IMR-90 (cell line): ENCODE data around the gene KIF18B. TPM values are rescaled to one million over a fixed set of nuclear protein-coding genes. Genes with fewer than 3 reads are reported as not detected.

Experiments used
- ATAC-seq: fragments of 200-7000 bp; cut with Tn5 transposase; 2 replicates; pipeline ENCODE4 v1.9.1; 2020; ENCODE audit warnings: low read depth, mild to moderate bottlenecking, moderate library complexity
- BruUV-seq: library from RNA; stranded (reverse); fragments of 400-500 nt; replicated peaks from 2 replicates; lab custom pipeline; 2021; lab: Mats Ljungman, UMichigan
- CTCF ChIA-PET: fragments of 300-600 bp; formaldehyde crosslinking; extraction: SDS; loops from one replicate; lab custom pipeline; 2021; ENCODE audit warnings: antibody characterized with exemption; lab: Yijun Ruan, JAX
- POLR2A ChIA-PET: fragments of 300-600 bp; sonication (Branson Sonifier 250); formaldehyde crosslinking; loops from one replicate; lab custom pipeline; 2022; ENCODE audit warnings: antibody characterized with exemption; ENCODE audit not compliant: unreplicated experiment; lab: Charles Lee
- DNase-seq: peaks from one replicate; pipeline ENCODE4 v3.0.0; 2013
- H2AFZ ChIP-seq: replicated peaks from 2 replicates; pipeline ENCODE3; 2013; ENCODE audit warnings: low read length, mild to moderate bottlenecking; ENCODE audit not compliant: poor library complexity
- H2AK5ac ChIP-seq: 2 replicates; pipeline ENCODE4 v1.6.1; 2013; ENCODE audit warnings: low read depth, low read length, inconsistent platforms
- H2AK9ac ChIP-seq: replicated peaks from 2 replicates; pipeline ENCODE3; 2013; ENCODE audit warnings: mild to moderate bottlenecking, low read depth, low read length, moderate library complexity; ENCODE audit not compliant: poor library complexity
- H2BK120ac ChIP-seq: 2 replicates; pipeline ENCODE4 v1.6.1; 2013; ENCODE audit warnings: low read depth, low read length, inconsistent platforms
- H2BK15ac ChIP-seq: 3 replicates; pipeline ENCODE4 v1.6.1; 2013; ENCODE audit warnings: low read depth, low read length, inconsistent platforms
- H2BK20ac ChIP-seq: 2 replicates; pipeline ENCODE4 v1.6.1; 2013; ENCODE audit warnings: low read depth, mild to moderate bottlenecking, inconsistent platforms, low read length, moderate library complexity
- H2BK5ac ChIP-seq: 2 replicates; pipeline ENCODE4 v1.6.1; 2013; ENCODE audit warnings: mild to moderate bottlenecking, low read depth, low read length, inconsistent platforms; ENCODE audit not compliant: poor library complexity, severe bottlenecking
- H3K14ac ChIP-seq: replicated peaks from 2 replicates; pipeline ENCODE4 v1.6.1; 2013; ENCODE audit warnings: low read depth, low read length, inconsistent platforms
- H3K18ac ChIP-seq: 2 replicates; pipeline ENCODE4 v1.6.1; 2013; ENCODE audit warnings: low read depth, low read length, control low read depth
- H3K23ac ChIP-seq: 2 replicates; pipeline ENCODE4 v1.6.1; 2013; ENCODE audit warnings: low read depth, low read length, inconsistent platforms
- H3K27ac ChIP-seq: 2 replicates; pipeline ENCODE4 v1.5.1; 2013; ENCODE audit warnings: mild to moderate bottlenecking, control low read depth, low read length; ENCODE audit not compliant: insufficient read depth
- H3K27me3 ChIP-seq: 2 replicates; pipeline ENCODE4 v1.6.1; 2013; ENCODE audit warnings: low read length; ENCODE audit not compliant: control insufficient read depth, insufficient read depth
- H3K36me3 ChIP-seq: 2 replicates; pipeline ENCODE4 v1.6.1; 2013; ENCODE audit warnings: low read length, mixed read lengths; ENCODE audit not compliant: control insufficient read depth, insufficient read depth
- H3K4ac ChIP-seq: 2 replicates; pipeline ENCODE4 v1.6.1; 2013; ENCODE audit warnings: low read depth, low read length, inconsistent platforms
- H3K4me1 ChIP-seq: 2 replicates; pipeline ENCODE4 v1.6.1; 2013; ENCODE audit warnings: low read length, mixed read lengths; ENCODE audit not compliant: control insufficient read depth, insufficient read depth
- H3K4me2 ChIP-seq: 2 replicates; pipeline ENCODE4 v1.6.1; 2013; ENCODE audit warnings: low read depth, mild to moderate bottlenecking, control low read depth, low read length, moderate library complexity
- H3K4me3 ChIP-seq: 2 replicates; pipeline ENCODE4 v1.5.1; 2013; ENCODE audit warnings: low read depth, mild to moderate bottlenecking, control low read depth, low read length, moderate library complexity; ENCODE audit not compliant: insufficient read depth
- H3K56ac ChIP-seq: 2 replicates; pipeline ENCODE4 v1.6.1; 2013; ENCODE audit warnings: low read length, inconsistent platforms; ENCODE audit not compliant: insufficient read depth; ENCODE audit errors: extremely low read depth
- H3K79me1 ChIP-seq, 2 experiments: 2 replicates each; pipeline ENCODE4 v1.6.1; 2013; ENCODE audit warnings: low read length in 2 of 2, inconsistent platforms in 1 of 2, low read depth in 1 of 2
- H3K9ac ChIP-seq: 2 replicates; pipeline ENCODE4 v1.6.1; 2013; ENCODE audit warnings: low read depth, low read length, control low read depth
- H3K9me1 ChIP-seq: 2 replicates; pipeline ENCODE4 v1.6.1; 2013; ENCODE audit warnings: low read length, inconsistent platforms; ENCODE audit not compliant: insufficient read depth
- H3K9me3 ChIP-seq: 2 replicates; pipeline ENCODE4 v1.6.1; 2013; ENCODE audit warnings: low read length; ENCODE audit not compliant: control insufficient read depth, insufficient read depth
- H4K20me1 ChIP-seq: 2 replicates; pipeline ENCODE4 v1.6.1; 2013; ENCODE audit warnings: low read length, inconsistent platforms; ENCODE audit not compliant: insufficient read depth
- H4K5ac ChIP-seq: 2 replicates; pipeline ENCODE4 v1.6.1; 2013; ENCODE audit warnings: mild to moderate bottlenecking, low read depth, low read length, control low read depth
- H4K8ac ChIP-seq, 2 experiments: 2 replicates each; pipeline ENCODE4 v1.6.1; 2013; ENCODE audit warnings: low read depth in 2 of 2, low read length in 2 of 2, control low read depth in 1 of 2, inconsistent platforms in 1 of 2
- H4K91ac ChIP-seq: 2 replicates; pipeline ENCODE4 v1.6.1; 2013; ENCODE audit warnings: low read depth, low read length, inconsistent platforms; ENCODE audit not compliant: insufficient read depth
- NFE2L2 ChIP-seq: fragments of 150-350 bp; IDR thresholded peaks from 2 replicates; pipeline ENCODE4 v1.6.1; 2016; ENCODE audit warnings: low read depth, mild to moderate bottlenecking, low read length
- RCOR1 ChIP-seq: IDR thresholded peaks from 2 replicates; pipeline ENCODE4 v1.6.1; 2012; ENCODE audit warnings: mild to moderate bottlenecking, low read length, improper control_type of control experiment; ENCODE audit not compliant: insufficient replicate concordance
- RFX5 ChIP-seq: IDR thresholded peaks from 2 replicates; pipeline ENCODE4 v1.8.0; 2012; ENCODE audit warnings: low read depth, mild to moderate bottlenecking, low read length, moderate library complexity
- SMC3 ChIP-seq: fragments of 150-350 bp; IDR thresholded peaks from 2 replicates; pipeline ENCODE4 v1.6.1; 2016; ENCODE audit warnings: low read depth, mild to moderate bottlenecking, antibody characterized with exemption, low read length, moderate library complexity
- WGBS, 2 experiments: methylation state at CpG; one replicate each; pipeline versions ENCODE4 v1.1.5 to v1.1.7; 2013; ENCODE audit warnings: missing lambda C conversion rate in 2 of 2; ENCODE audit not compliant: insufficient read length in 1 of 2; ENCODE audit errors: extremely low coverage in 2 of 2; 5-methylcytosine and 5-hydroxymethylcytosine counted together
- dilution Hi-C: fragments of 300-500 bp; cut with HindIII; formaldehyde crosslinking; loops from one replicate; pipeline ENCODE4 v1.14.3; 2018; ENCODE audit warnings: low sequenced_read_pairs; ENCODE audit not compliant: unreplicated experiment
- in situ Hi-C: fragments of 300-500 bp; cut with MboI; formaldehyde crosslinking; loops from 3 replicates; pipeline ENCODE4 v1.14.3; 2019; ENCODE audit warnings: low sequenced_read_pairs, inconsistent platforms, mixed read lengths
- intact Hi-C: fragments of 100-400 bp; cut with micrococcal nuclease; formaldehyde crosslinking; loops from 2 replicates; pipeline ENCODE4 v1.10.0; 2022
- polyA plus RNA-seq, 3 experiments: library from polyadenylated mRNA; depleted of rRNA; stranded (reverse); fragments of >200 nt; gene quantifications; 2 replicates each; pipeline ENCODE4 v1.2.3, GENCODE V29; 2012; ENCODE audit warnings: low replicate concordance in 1 of 3
- total RNA-seq: library from RNA; depleted of rRNA; stranded (reverse); fragments of >200 nt; gene quantifications from 2 replicates; pipeline ENCODE4 v1.2.3, GENCODE V29; 2012
- TF ChIP-seq, protein P1 (sequence below): fragments of 150-350 bp; IDR thresholded peaks from 2 replicates; pipeline ENCODE4 v1.6.1; 2016; ENCODE audit warnings: low read depth, mild to moderate bottlenecking, low read length, moderate library complexity, borderline replicate concordance
- TF ChIP-seq, protein P2 (sequence below): fragments of 150-350 bp; IDR thresholded peaks from 2 replicates; pipeline ENCODE4 v1.6.1; 2017; ENCODE audit warnings: mild to moderate bottlenecking, antibody characterized with exemption, low read length, low read depth

KIF18B gene
- total and polyA plus RNA-seq, 2 of the 4 experiments (the other 2 are of a cell fraction), result 1.3 to 16.0 TPM

DNA sequence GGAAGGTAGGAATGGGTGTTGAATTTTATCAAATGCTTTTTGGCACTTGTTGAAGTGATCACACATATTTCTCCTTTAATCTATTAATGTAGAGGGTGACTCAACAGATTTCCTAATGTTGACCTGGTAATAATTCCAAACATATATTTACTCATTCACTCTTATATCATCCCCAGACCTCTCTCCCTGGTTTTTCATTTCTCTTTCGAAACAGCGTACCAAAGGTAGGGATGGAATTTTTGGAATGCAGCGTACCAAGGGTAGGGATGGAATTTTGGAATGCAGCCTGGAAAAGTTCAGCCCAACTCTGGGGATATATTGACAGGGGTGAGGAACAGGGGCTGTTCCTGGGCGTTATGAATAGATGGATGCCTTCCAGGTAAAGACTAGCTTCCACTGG is 7.3 kb downstream of the KIF18B start:
- H3K27ac ChIP-seq, result no peak overlapping the region
- CTCF ChIA-PET, result interaction anchor here (0.5 to 0.8 kb wide), 2 partner anchors 10 to 28 kb away, joined by 3 read pairs; partner anchors contain the start of gene C1QL1

More for the DNA sequence above, 7.3 kb downstream of the KIF18B start:
- BruUV-seq, result no TSS peak
- no peak overlapping the region for H3K4ac ChIP-seq
- peaks cover 7% of the 10 kb centered on the region for H4K20me1 ChIP-seq
- no peak overlapping the region for H3K56ac ChIP-seq
- H3K9me1 ChIP-seq, result peaks cover 10% of the 10 kb centered on the region
- H3K4me2 ChIP-seq, result peak overlapping the region; percentile 26
- no peak overlapping the region for H2AK5ac ChIP-seq
- in situ Hi-C loops (no loop called here), intact Hi-C loops (no loop called here), dilution Hi-C loops (no loop called here)
- no peak overlapping the region for H2BK120ac ChIP-seq
- H2BK20ac ChIP-seq, result 0 out of 2 replicates have a peak overlapping the region, but pooled peaks have one; percentile 16
- H2AFZ ChIP-seq, result no peak overlapping the region
- H3K27me3 ChIP-seq, result no peaks in the 10 kb centered on the region
- ATAC-seq (peak; percentile 61; the same call in 1 of the 2 replicates), DNase-seq (no peak)
- no peak overlapping the region for H3K4me3 ChIP-seq
- no peak overlapping the region for H3K9ac ChIP-seq
- no peak overlapping the region for H3K18ac ChIP-seq
- WGBS, 2 experiments, result 80% methylated on average over 2 of the region's 4 CpGs; no CpG with 5 or more reads in 1 of the 2 experiments
- no peak overlapping the region for H2AK9ac ChIP-seq
- H3K14ac ChIP-seq, result no peak overlapping the region
- peaks cover 12% of the 10 kb centered on the region for H3K4me1 ChIP-seq
- no peak for TF ChIP-seq SMC3
- peak; percentile 48 for TF ChIP-seq NFE2L2
- TF ChIP-seq RFX5, result no peak
- TF ChIP-seq RCOR1, result no peak
- TF ChIP-seq, protein P1, sequence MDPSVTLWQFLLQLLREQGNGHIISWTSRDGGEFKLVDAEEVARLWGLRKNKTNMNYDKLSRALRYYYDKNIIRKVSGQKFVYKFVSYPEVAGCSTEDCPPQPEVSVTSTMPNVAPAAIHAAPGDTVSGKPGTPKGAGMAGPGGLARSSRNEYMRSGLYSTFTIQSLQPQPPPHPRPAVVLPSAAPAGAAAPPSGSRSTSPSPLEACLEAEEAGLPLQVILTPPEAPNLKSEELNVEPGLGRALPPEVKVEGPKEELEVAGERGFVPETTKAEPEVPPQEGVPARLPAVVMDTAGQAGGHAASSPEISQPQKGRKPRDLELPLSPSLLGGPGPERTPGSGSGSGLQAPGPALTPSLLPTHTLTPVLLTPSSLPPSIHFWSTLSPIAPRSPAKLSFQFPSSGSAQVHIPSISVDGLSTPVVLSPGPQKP, result no peak
- TF ChIP-seq, protein P2, sequence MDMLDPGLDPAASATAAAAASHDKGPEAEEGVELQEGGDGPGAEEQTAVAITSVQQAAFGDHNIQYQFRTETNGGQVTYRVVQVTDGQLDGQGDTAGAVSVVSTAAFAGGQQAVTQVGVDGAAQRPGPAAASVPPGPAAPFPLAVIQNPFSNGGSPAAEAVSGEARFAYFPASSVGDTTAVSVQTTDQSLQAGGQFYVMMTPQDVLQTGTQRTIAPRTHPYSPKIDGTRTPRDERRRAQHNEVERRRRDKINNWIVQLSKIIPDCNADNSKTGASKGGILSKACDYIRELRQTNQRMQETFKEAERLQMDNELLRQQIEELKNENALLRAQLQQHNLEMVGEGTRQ, result no peak
- POLR2A ChIA-PET, result interaction anchor here (0.6 kb wide), 1 partner anchor 17 kb away, joined by 3 read pairs; no protein-coding TSS in a partner anchor
- no peaks in the 10 kb centered on the region for H3K9me3 ChIP-seq
- H4K91ac ChIP-seq, result no peak overlapping the region
- no peak overlapping the region for H2BK5ac ChIP-seq
- H3K36me3 ChIP-seq, result no peaks in the 10 kb centered on the region
- no peak overlapping the region for H4K5ac ChIP-seq
- no peak overlapping the region for H4K8ac ChIP-seq
- H3K79me1 ChIP-seq, result peaks cover 24 to 45% of the 10 kb centered on the region in 2 experiments
- no peak overlapping the region for H2BK15ac ChIP-seq
- no peak overlapping the region for H3K23ac ChIP-seq
